PC-9 (cell line): ENCODE results near the gene PTGES. TPM values are rescaled to one million over a fixed set of nuclear protein-coding genes. Genes with fewer than 3 reads are reported as not detected.

Source experiments
- BruUV-seq: library from RNA; stranded (reverse); fragments of 400-500 nt; replicated peaks from 2 replicates; lab custom pipeline; 2021; lab: Mats Ljungman, UMichigan
- CTCF ChIA-PET: fragments of 300-600 bp; sonication (Branson Sonifier 250); formaldehyde crosslinking; loops from one replicate; lab custom pipeline; 2022; ENCODE audit warnings: antibody characterized with exemption; lab: Charles Lee
- POLR2A ChIA-PET: fragments of 300-600 bp; sonication (Branson Sonifier 250); formaldehyde crosslinking; loops from one replicate; lab custom pipeline; 2022; ENCODE audit warnings: antibody characterized with exemption; ENCODE audit not compliant: unreplicated experiment; lab: Charles Lee
- DNase-seq, 2 experiments: peaks; one replicate each; pipeline versions ENCODE4 v3.0.0 to v3.0.0-alpha.2; 2015 to 2022; ENCODE audit warnings: mixed read lengths in 1 of 2
- H2AFZ ChIP-seq: fragments of 200-600 bp; sonication (generic); 2 replicates; pipeline ENCODE4 v1.8.1; 2017; ENCODE audit warnings: antibody characterized with exemption
- H3F3A ChIP-seq: fragments of 200-600 bp; sonication (generic); 2 replicates; pipeline ENCODE4 v1.8.1; 2017; ENCODE audit warnings: antibody characterized with exemption, mild to moderate bottlenecking, low read depth; ENCODE audit not compliant: insufficient read depth
- H3K27ac ChIP-seq: fragments of 200-600 bp; sonication (generic); 2 replicates; pipeline ENCODE4 v1.6.1; 2016; ENCODE audit warnings: mixed run types
- H3K27me3 ChIP-seq: fragments of 200-600 bp; sonication (generic); 2 replicates; pipeline ENCODE4 v1.6.1; 2016; ENCODE audit warnings: low read depth, mixed run types; ENCODE audit not compliant: insufficient read depth
- H3K36me3 ChIP-seq: fragments of 200-600 bp; sonication (generic); 2 replicates; pipeline ENCODE4 v1.6.1; 2016; ENCODE audit warnings: low read depth, mixed run types
- H3K4me1 ChIP-seq: fragments of 200-600 bp; sonication (generic); replicated peaks from 2 replicates; pipeline ENCODE4 v1.6.1; 2016; ENCODE audit warnings: mixed run types; ENCODE audit not compliant: insufficient read depth
- H3K4me2 ChIP-seq: fragments of 200-600 bp; sonication (generic); 2 replicates; pipeline ENCODE4 v1.6.1; 2017; ENCODE audit warnings: mixed run types
- H3K4me3 ChIP-seq: fragments of 200-600 bp; sonication (generic); 2 replicates; pipeline ENCODE4 v1.6.1; 2016; ENCODE audit warnings: mixed run types
- H3K79me2 ChIP-seq: fragments of 200-600 bp; sonication (generic); 2 replicates; pipeline ENCODE4 v1.6.1; 2017; ENCODE audit warnings: low read depth, mixed run types
- H3K9me2 ChIP-seq: fragments of 200-600 bp; sonication (generic); 2 replicates; pipeline ENCODE4 v1.8.1; 2017; ENCODE audit warnings: mild to moderate bottlenecking; ENCODE audit not compliant: insufficient read depth
- H3K9me3 ChIP-seq: fragments of 200-600 bp; sonication (generic); 2 replicates; pipeline ENCODE4 v1.8.1; 2016; ENCODE audit warnings: low read depth; ENCODE audit not compliant: insufficient read depth
- H4K20me1 ChIP-seq: fragments of 200-600 bp; sonication (generic); 2 replicates; pipeline ENCODE4 v1.8.1; 2017; ENCODE audit not compliant: insufficient read depth
- CTCF ChIP-seq: fragments of 200-600 bp; sonication (generic); conservative IDR thresholded peaks from 2 replicates; pipeline ENCODE4 v1.6.1; 2017; ENCODE audit warnings: mixed run types, antibody characterized with exemption, mild to moderate bottlenecking, moderate library complexity
- EZH2 ChIP-seq: fragments of 200-600 bp; sonication (generic); IDR thresholded peaks from 2 replicates; pipeline ENCODE4 v1.8.0; 2017; ENCODE audit warnings: antibody characterized with exemption, low read depth
- intact Hi-C: fragments of 100-400 bp; cut with micrococcal nuclease; formaldehyde crosslinking; loops from one replicate; pipeline ENCODE4 v1.10.0; 2022; ENCODE audit not compliant: unreplicated experiment
- total RNA-seq: library from RNA; stranded (reverse); gene quantifications from 2 replicates; pipeline ENCODE4 v1.2.3, GENCODE V29; 2021

PTGES gene
- total RNA-seq, 1 experiment from 2014 or later = 119 TPM

GRCh38 chr9:129693741-129694140 is 59.1 kb downstream of the PTGES start:
- Histone ChIP-seq H3K27ac (no peak overlapping the region), H3K9me2 (no peaks in the 10 kb centered on the region), H3K4me2 (no peak overlapping the region), H3F3A (no peaks in the 10 kb centered on the region), H3K4me1 (peaks cover 4% of the 10 kb centered on the region; the same call in 1 of the 2 replicates), H3K27me3 (peaks cover 8% of the 10 kb centered on the region; the same call in 1 of the 2 replicates), H3K9me3 (no peaks in the 10 kb centered on the region), H3K36me3 (no peaks in the 10 kb centered on the region), H2AFZ (no peak overlapping the region), H4K20me1 (no peaks in the 10 kb centered on the region), H3K4me3 (no peak overlapping the region), H3K79me2 (no peaks in the 10 kb centered on the region)
- no TSS peak for BruUV-seq
- intact Hi-C loops = no loop called here
- TF ChIP-seq EZH2 (no peak), CTCF (no peak)
- CTCF ChIA-PET = no interaction called here
- POLR2A ChIA-PET = no interaction called here
- DNase-seq = no peak

DNA sequence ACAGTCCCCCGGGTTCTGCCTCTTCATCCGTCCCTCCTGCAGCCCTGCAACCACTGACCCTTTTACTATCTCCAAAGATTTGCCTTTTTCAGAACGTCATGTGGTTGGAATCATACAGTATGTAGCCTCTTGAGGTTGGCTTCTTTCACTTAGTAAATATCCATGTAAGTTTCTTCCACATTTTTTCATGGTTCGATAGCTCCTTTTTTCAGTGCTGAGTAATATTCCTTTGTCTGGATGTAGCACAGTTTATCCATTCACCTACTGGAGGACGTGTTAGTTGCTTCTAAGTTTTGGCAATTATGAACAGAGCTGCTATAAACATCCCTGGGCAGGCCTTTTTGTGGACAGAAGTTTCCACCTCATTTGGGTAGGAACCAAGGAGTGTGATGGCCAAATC is 60.3 kb downstream of the PTGES start:
- Histone ChIP-seq H3K9me3 (no peaks in the 10 kb centered on the region), H3K4me2 (no peak overlapping the region), H3K4me1 (no peaks in the 10 kb centered on the region), H3K9me2 (no peaks in the 10 kb centered on the region), H2AFZ (no peak overlapping the region), H3K27ac (no peak overlapping the region), H4K20me1 (no peaks in the 10 kb centered on the region), H3K27me3 (peaks cover 8% of the 10 kb centered on the region; the same call in 1 of the 2 replicates), H3K4me3 (no peak overlapping the region), H3K79me2 (no peaks in the 10 kb centered on the region), H3K36me3 (no peaks in the 10 kb centered on the region), H3F3A (no peaks in the 10 kb centered on the region)
- CTCF ChIA-PET = no interaction called here
- no TSS peak for BruUV-seq
- POLR2A ChIA-PET = no interaction called here
- TF ChIP-seq CTCF (no peak), EZH2 (no peak)
- intact Hi-C loops = no loop called here
- DNase-seq = no peak

Other genes starting within 250 kb of the PTGES start
- gene C9orf50, start 131.9 kb downstream of the PTGES start, total RNA-seq = 0.38 TPM in 1 of 2 replicates, not detected in the other
- gene NTMT1, start 126.9 kb downstream of the PTGES start, total RNA-seq = 52.5 and 53.1 TPM in 2 replicates
- gene ASB6, start 110.9 kb downstream of the PTGES start, total RNA-seq = 19.3 and 20.2 TPM in 2 replicates
- 0.98 and 1.6 TPM in 2 replicates for gene PRRX2, start 87.4 kb downstream of the PTGES start, total RNA-seq
- gene TOR1B, start 50.1 kb upstream of the PTGES start, total RNA-seq = 26.5 and 30.5 TPM in 2 replicates
- 33.8 and 43.5 TPM in 2 replicates for gene TOR1A, start 71.1 kb upstream of the PTGES start, total RNA-seq
- gene C9orf78, start 82.2 kb upstream of the PTGES start, total RNA-seq = 39.2 and 51.7 TPM in 2 replicates
- gene USP20, start 82.4 kb upstream of the PTGES start, total RNA-seq = 22.1 and 27.8 TPM in 2 replicates